HL-60 (cell line): ENCODE results near the gene CTNND2.

Experiments used
- DNase-seq, 2 experiments: peaks; one replicate each; pipeline ENCODE4 v3.0.0-alpha.2; 2010 to 2020; ENCODE audit warnings: low read depth in 1 of 2, low spot score in 1 of 2
- H3K27ac ChIP-seq: fragments of 250-450 bp; sonication (Bioruptor Pico); replicated peaks from 2 replicates; pipeline ENCODE4 v1.5.1; 2020; ENCODE audit warnings: mild to moderate bottlenecking, moderate library complexity
- H3K27me3 ChIP-seq: fragments of 250-450 bp; sonication (Bioruptor Pico); 2 replicates; pipeline ENCODE4 v1.5.1; 2021; ENCODE audit warnings: mild to moderate bottlenecking, moderate library complexity; ENCODE audit not compliant: insufficient read depth, poor library complexity, severe bottlenecking
- H3K4me3 ChIP-seq: replicated peaks from 2 replicates; pipeline ENCODE4 v1.5.1; 2011; ENCODE audit warnings: mild to moderate bottlenecking, control low read depth, low read length; ENCODE audit not compliant: insufficient read depth
- CTCF ChIP-seq: IDR thresholded peaks from one replicate; pipeline ENCODE4 v1.5.1; 2011; ENCODE audit warnings: low read length, control low read depth, inconsistent platforms; ENCODE audit not compliant: insufficient read depth
- GABPA ChIP-seq: IDR thresholded peaks from 2 replicates; pipeline ENCODE4 v1.6.1; 2012; ENCODE audit warnings: low read depth
- POLR2AphosphoS5 ChIP-seq: IDR thresholded peaks from 2 replicates; pipeline ENCODE4 v1.6.1; 2012; ENCODE audit warnings: low read depth
- REST ChIP-seq: IDR thresholded peaks from 2 replicates; pipeline ENCODE4 v1.6.1; 2012; ENCODE audit warnings: low read depth; ENCODE audit not compliant: insufficient replicate concordance
- SPI1 ChIP-seq: IDR thresholded peaks from 2 replicates; pipeline ENCODE4 v1.6.1; 2012; ENCODE audit warnings: low read depth, mild to moderate bottlenecking, borderline replicate concordance

The CTNND2 gene

GRCh38 chr5:10990634-10991033 lies 913.6 kb downstream of the CTNND2 start:
- DNase-seq = no peak
- TF ChIP-seq SPI1 = no peak
- no peak for TF ChIP-seq GABPA
- no peak for TF ChIP-seq POLR2AphosphoS5
- TF ChIP-seq REST = no peak
- TF ChIP-seq CTCF = no peak
- H3K27ac ChIP-seq = no peak overlapping the region
- H3K27me3 ChIP-seq = peaks cover 2% of the 10 kb centered on the region
- H3K4me3 ChIP-seq = no peak overlapping the region

GRCh38 chr5:10989577-10990263 lies 914.5 kb downstream of the CTNND2 start:
- no peak for TF ChIP-seq SPI1
- no peak for TF ChIP-seq CTCF
- TF ChIP-seq REST = no peak
- TF ChIP-seq GABPA = no peak
- TF ChIP-seq POLR2AphosphoS5 = no peak
- DNase-seq = no peak
- Histone ChIP-seq H3K4me3 (no peak overlapping the region), H3K27me3 (peaks cover 3% of the 10 kb centered on the region), H3K27ac (no peak overlapping the region)

GRCh38 chr5:10988622-10989021 lies 915.6 kb downstream of the CTNND2 start:
- no peak overlapping the region for H3K4me3 ChIP-seq
- peaks cover 3% of the 10 kb centered on the region for H3K27me3 ChIP-seq
- no peak overlapping the region for H3K27ac ChIP-seq
- no peak for DNase-seq
- no peak for TF ChIP-seq POLR2AphosphoS5
- TF ChIP-seq CTCF = no peak
- no peak for TF ChIP-seq REST
